Astrocyte (in vitro differentiated cells and primary cell): ENCODE data around the gene PNPLA1.

Experiments used
- EZH2 ChIP-seq: IDR thresholded peaks from 2 replicates; pipeline ENCODE4 v1.6.1; 2012; ENCODE audit warnings: mild to moderate bottlenecking, low read length, inconsistent platforms; ENCODE audit not compliant: insufficient read depth
- TF ChIP-seq, protein P1 (sequence below): IDR thresholded peaks from 2 replicates; pipeline ENCODE4 v1.5.1; 2011; ENCODE audit warnings: low read depth, mild to moderate bottlenecking, inconsistent platforms, low read length, moderate library complexity; ENCODE audit not compliant: insufficient read depth

DNA sequence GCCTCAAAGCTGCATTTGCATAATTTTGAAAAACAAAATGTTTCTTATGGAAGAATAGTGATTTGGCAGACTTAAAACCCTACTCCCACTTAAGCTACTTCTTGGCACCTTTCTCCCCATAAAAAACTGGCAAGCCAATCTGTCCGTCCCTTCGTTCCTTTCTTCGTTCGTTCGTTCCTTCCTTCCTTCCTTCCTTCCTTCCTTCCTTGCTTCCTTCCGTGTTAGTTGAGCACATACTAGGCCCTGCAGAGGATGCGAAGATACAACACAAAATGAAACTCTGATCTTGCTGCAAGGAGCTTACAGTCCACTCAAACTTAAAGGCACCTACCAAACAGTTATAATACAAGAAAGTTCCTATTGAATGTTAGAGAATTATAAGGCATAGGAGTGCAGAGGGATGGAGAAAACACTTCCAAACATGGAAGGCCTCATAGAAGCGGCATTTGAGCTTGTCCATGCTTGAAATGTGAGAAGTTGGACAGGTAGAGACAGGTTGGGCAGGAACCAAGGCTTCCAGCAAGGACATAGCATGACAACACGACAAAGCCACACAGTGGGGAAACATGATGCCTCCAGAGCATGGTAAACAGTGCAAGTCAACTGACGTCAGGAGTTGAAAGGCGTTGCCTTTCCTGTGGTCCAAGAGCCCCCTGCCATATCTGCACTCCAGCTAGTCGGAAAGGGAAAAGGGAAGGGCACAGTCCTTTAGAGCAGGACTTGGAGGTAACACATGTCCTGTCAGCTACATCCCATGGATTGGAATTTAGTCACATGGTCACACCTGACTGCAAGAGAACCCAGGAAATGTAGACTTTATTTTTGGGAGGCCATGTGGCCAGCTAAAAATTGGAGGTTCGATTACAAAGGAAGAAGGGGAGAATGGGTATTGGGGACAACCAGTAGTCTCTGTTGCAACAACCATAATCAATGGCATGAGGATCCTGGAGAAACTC, 7.0 kb downstream of the PNPLA1 start:
- no peak for TF ChIP-seq EZH2
- TF ChIP-seq, protein P1, sequence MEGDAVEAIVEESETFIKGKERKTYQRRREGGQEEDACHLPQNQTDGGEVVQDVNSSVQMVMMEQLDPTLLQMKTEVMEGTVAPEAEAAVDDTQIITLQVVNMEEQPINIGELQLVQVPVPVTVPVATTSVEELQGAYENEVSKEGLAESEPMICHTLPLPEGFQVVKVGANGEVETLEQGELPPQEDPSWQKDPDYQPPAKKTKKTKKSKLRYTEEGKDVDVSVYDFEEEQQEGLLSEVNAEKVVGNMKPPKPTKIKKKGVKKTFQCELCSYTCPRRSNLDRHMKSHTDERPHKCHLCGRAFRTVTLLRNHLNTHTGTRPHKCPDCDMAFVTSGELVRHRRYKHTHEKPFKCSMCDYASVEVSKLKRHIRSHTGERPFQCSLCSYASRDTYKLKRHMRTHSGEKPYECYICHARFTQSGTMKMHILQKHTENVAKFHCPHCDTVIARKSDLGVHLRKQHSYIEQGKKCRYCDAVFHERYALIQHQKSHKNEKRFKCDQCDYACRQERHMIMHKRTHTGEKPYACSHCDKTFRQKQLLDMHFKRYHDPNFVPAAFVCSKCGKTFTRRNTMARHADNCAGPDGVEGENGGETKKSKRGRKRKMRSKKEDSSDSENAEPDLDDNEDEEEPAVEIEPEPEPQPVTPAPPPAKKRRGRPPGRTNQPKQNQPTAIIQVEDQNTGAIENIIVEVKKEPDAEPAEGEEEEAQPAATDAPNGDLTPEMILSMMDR = no peak
